GM19372 (cell line): ENCODE measurements around the gene LY6G6C.

ENCODE experiments used
- ATAC-seq: cut with Tn5 transposase; IDR thresholded peaks from one replicate; pipeline ENCODE4 v1.9.1; 2021; ENCODE audit warnings: mild to moderate bottlenecking, low read depth, moderate library complexity; ENCODE audit not compliant: unreplicated experiment

LY6G6C gene

GRCh38 chr6:31727717-31728671 lies 6.4 kb upstream of the LY6G6C start:
- no peak for ATAC-seq

GRCh38 chr6:31727034-31727716 lies 5.6 kb upstream of the LY6G6C start:
- ATAC-seq: no peak

- no peak for ATAC-seq
Measured at GRCh38 chr6:31725502-31726350, 4.2 kb upstream of the LY6G6C start.

- no peak for ATAC-seq
Measured at GRCh38 chr6:31723980-31724691, 2.6 kb upstream of the LY6G6C start.

- ATAC-seq: no peak
Measured at GRCh38 chr6:31723245-31723979, 1.9 kb upstream of the LY6G6C start, which contains the start of gene MPIG6B. TSS of gene MPIG6B (plus strand) at chr6:31723373. CDS start at chr6:31723384, 11 bp downstream.

- no peak for ATAC-seq
Measured at GRCh38 chr6:31722173-31722572, 627 bp upstream of the LY6G6C start.

- no peak for ATAC-seq
Measured at GRCh38 chr6:31720196-31720770, 1.3 kb downstream of the LY6G6C start.

- ATAC-seq: no peak
Measured at GRCh38 chr6:31719001-31719400, 2.5 kb downstream of the LY6G6C start.

- no peak for ATAC-seq
Measured at GRCh38 chr6:31718265-31718664, 3.3 kb downstream of the LY6G6C start.

GRCh38 chr6:31717499-31718222 lies 3.9 kb downstream of the LY6G6C start:
- ATAC-seq: no peak

GRCh38 chr6:31715022-31715958 lies 6.3 kb downstream of the LY6G6C start, which contains the start of gene LY6G6D:
TSS of gene LY6G6D (plus strand) at chr6:31715348. CDS start at chr6:31715356, 8 bp downstream.
- ATAC-seq: no peak

GRCh38 chr6:31713991-31714684 lies 7.4 kb downstream of the LY6G6C start:
- no peak for ATAC-seq

- no peak for ATAC-seq
Measured at GRCh38 chr6:31713465-31713864, 8.1 kb downstream of the LY6G6C start.

GRCh38 chr6:31712296-31712695 lies 9.2 kb downstream of the LY6G6C start:
- no peak for ATAC-seq

- no peak for ATAC-seq
Measured at GRCh38 chr6:31711233-31711632, 10.3 kb downstream of the LY6G6C start.

- no peak for ATAC-seq
Measured at GRCh38 chr6:31710523-31711219, 10.9 kb downstream of the LY6G6C start.
